Islet of Langerhans (tissue), 1 donor: Measurements from ENCODE around the gene AMOTL2.

Experiments used
- FAIRE-seq: peaks from one replicate; lab custom pipeline; 2011; peaks lifted over from hg19 to GRCh38; lab: Jason Lieb, UNC

Gene AMOTL2

DNA sequence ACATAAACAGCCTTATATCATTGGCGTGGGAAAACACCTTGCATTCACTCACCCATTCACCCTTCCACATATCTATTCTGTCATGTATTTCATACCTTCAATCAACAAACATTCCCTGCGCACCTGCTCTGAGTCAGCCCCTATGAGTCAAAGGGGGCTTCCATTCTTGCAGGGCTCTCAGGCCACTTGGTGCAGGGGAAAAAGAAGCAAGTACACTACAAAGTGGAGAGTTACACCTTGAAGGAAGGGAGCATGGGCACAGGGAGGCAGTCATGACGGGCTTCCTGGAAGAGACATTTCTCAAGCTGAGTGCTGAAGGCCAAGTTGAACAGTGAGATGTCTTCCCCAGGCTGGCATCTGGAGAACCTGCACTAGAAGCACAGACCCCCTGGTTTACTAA is 4.6 kb upstream of the AMOTL2 start:
- FAIRE-seq = no peak

DNA sequence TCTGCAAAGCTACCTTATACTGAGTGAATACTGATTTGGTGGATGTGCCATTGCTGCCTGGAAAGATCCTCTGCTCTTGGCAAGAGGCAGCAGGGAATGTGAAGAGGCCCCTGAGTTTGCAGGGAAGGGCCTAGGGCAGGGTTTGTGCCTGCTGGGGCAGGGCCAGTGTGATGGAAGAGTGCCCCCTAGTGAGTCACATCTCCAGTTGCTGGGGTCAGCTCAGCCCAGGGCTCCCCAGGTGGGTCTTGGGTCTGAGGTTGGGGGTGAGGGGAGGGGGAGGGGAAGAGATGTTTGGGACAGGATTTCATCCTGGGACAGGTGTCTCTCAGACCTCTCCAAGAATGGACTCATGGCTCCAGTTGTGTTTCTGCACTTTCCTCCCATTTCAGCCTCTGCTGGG is 4.1 kb upstream of the AMOTL2 start:
- FAIRE-seq = no peak

DNA sequence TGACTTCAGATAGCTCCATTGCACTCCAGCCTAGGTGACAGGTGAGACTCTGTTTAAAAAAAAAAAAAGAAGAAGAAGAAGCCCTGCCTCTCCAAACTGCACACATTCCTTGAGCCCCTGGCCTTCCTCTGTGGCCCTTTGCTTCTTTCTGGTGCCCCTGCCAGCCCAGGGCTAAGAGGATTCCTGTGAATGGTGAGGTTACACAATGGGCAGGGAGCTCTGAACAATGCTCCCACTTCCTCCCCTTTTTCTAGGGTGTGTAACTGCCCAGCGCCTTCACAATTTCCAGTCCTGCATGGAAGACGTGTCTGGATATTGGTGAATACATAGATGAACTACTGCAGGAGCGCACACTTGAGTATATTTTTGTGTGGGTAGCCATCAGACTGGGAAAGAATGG is 3.6 kb upstream of the AMOTL2 start:
- no peak for FAIRE-seq

DNA sequence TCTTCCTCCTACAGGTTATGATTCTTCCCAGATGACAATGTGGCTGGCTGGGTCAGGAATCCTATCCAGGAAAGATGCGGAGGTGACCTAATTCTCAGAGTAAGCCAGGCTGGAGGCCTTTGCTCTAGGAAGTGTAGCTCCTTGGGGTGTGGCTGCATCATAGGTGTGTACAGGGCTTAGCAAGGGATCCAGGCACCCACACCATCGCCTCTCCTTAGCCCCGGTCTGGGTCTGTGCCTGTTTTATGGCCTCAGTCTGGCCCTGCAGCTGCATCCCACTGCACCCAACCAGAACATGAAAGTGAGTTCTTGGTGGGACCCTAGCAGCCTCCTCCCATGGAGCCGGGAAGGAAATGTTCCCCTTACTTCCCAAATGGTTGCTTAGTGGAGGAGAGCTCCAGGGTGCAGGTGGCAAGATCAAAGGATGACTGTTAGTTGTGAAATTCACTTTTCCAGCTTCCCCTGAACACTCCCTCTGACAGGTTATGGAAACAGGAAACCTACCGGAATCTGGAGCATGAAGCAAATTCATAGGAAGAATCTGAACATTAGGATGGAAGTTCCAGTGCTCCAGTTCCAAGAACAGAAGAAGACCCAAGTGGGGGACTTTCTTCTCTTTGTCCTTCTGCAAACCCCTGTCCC is 2.7 kb upstream of the AMOTL2 start:
- no peak for FAIRE-seq

DNA sequence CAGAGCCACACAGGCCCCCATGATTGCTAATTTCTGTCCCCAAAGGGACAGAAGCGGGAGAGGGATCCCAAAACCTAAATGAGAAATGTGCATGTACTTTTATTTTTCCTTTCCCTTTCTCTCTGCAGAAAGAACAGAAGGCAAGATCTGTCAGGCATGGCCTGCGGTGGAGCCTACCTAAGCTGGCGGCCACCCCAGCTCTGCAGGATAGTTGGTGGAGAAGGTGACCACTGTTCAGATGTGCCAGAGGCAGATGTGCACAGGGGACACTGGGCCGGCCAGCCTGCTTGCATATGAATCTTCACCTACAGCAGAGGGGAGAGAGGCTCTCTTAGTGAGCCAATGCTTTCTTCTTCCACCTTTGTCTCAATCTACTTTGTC is 2.1 kb upstream of the AMOTL2 start:
- FAIRE-seq = no peak

DNA sequence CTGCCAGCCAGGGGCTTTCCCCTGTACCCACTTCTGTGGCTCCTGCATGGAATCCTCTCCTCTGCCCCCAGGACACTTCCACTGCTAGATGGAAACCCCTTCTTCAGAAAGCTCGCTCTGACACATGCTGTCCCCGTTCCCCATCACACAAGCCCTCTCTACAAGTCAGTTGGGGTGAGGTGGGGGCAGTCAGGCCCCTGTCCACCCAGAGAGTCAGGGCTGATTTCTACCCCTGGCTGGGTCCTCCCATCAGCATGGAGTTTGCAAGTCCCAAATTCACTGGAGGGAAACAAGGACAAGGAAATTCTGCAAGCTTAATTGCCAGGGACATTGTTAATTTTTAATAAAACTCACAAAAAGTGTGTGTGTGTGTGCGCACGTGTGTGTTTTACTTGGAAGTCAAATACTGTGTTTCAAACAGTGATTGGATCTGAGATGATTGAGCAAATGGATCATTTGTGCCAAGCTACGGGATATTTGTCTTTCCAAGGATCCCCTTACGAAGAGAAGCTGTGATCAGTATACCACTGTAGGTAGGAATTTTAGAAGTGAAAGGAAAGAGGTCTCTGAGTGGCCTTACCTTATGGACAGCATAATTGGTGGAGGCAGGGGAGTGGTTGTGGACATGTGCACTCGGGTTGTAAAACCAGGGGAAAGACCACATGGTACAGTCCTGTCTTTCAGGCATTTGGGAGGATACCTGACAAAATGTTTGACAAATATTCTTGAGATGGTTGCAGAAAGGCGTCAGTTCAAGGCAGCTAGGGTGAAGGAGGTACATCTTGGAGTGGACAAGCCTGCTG is 1.5 kb upstream of the AMOTL2 start:
- no peak for FAIRE-seq

DNA sequence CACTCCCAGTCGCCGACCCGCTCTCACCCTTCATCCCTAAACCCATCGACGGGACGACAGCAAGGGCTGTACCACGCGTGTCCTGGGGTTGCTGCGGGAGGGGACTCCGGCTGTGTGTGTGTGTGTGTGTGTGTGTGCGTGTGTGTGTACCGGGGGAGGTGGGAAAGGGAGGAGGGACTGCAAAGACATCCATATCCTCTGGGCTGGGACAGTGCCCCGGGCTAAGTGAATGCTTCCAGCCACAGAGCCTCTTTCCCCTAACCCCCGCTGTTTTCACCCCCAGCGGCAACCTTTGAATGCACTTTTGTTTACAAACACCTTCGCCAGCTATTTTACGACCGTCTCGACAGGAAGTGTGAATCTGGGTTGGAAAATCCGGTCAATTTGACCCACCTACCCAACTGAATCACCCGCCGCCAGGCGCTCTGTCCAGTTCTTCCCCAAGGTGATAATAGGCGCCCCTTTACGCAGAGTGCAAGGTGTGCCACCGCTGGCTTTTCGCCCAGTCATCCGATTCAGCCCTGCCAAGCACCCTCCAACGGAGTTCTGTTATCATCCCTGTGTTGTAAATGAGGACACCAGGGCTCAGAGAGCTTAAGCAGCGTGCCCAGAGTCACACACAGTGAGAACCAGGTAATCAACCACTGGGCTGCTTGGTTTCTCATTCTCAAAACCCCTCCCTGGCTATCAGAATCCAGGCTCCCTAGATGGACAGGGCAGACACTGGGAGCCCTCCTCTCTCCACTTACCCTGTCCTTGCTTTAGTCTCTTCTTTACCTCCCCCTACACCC is 739 bp upstream of the AMOTL2 start:
- no peak for FAIRE-seq

DNA sequence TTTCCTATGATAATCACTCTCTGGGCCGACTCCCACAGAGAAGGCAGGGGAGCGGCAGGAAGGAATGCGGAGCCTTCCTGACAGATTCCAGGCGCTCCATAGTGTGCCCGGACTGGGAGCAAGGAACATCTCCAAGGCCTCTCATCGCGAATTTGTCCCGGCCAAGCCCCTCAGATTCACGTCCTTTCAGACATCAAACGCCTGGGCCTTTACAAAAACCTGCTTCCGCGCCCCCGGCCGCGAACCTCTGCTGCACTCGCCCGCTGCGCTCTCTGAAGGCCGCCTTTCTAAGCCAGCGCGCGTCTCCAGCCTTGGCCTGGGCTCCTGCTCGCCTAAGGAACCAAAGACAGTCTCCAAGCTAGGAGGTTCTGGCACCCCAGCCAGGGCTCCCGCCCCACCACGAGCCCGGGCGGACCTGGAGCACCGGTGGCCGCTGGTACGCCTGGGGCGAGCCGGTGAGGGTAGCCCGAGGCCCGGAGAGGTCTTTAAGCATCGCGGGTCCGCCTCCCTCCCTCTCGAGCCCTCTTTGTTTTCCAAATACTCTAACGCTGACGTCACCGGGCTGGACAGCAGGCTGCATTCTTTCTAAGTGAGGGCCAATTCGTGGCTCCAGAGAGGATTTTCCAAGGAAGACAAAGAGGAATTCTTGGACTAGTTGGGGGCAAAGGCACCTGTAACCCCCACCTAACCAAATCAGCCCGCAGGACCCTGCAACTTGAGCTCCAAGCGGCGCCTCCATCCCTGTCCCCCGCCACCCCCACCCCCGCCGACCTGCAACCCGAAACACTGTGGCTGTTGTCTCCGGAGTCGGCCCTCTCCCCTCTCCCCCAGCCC is 759 bp downstream of the AMOTL2 start:
- no peak for FAIRE-seq

DNA sequence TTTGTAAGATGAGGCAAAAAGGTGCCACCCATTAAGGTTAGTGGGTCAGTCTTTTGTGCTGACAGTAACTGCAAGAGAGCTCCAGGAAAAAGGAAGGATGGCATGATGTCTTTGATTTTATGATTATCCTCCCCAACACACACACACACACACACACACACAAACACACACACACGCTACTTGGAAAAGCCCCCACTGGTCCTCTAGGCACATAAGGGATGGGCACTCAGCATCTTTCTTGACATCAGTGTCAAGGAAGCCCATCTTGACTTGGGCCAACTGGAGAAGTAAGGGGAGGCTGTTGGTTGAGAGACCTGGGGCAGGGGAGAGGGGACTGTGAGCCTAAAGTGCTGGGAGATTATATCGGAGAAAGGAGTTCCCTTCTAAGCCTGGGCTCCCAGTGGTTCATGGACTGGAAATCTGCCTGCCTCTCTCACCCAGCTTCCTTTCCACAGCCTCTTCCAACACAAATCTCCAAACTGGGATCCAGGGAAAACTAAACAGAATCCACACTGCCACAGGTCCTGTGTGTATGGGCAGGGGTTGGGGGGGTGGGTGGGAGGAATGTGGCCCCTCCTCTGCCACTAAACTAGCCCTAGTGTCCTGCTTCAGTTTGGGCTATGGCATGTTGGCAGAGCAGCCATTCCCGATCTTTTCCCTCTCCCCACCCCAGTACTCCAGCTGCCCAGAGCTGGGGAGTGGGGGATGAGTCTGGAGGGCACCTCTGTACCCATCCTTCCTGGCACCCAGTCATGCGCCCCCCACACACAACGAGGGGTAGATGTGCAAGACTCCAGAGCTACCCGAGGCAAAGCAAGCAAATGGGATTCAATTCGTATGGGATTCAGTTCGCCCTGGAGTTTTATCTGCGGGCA is 1.6 kb downstream of the AMOTL2 start:
- FAIRE-seq = no peak

DNA sequence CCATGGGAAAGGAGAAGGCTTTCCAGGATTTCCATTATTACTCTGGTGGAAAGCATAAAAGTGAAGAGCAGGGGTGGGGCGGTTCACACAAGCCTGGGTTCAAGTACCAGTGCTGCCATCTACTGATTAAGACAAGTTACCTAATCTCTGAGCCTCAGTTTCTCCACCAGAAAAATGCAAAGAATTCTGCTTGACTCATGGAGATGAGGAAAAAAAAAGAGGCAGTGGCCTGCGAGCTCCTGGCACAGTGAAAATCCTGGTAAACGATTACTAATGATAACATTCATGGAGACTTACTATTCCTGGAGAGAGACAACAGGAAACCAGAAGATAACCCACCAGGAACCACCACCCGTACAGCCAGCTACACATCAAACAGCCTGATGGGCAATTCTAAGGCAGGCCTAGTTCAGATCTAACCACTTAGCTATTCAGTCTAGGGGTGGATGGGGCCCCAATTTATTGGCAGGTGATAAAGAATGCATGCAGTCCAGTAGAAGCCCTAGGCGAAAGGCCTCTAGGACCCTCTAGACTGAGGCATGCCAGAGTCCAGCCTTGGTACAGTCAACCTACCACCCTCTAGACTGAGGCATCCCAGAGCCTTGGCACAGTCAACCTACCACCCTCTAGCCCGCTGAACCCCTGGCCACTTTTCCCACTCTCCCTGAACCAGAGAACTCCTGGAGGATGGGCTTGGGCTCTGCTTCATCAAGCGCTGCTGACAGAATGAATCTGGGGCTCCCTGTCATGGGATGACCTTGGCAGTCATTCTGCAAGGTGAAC is 2.5 kb downstream of the AMOTL2 start:
- FAIRE-seq = no peak

DNA sequence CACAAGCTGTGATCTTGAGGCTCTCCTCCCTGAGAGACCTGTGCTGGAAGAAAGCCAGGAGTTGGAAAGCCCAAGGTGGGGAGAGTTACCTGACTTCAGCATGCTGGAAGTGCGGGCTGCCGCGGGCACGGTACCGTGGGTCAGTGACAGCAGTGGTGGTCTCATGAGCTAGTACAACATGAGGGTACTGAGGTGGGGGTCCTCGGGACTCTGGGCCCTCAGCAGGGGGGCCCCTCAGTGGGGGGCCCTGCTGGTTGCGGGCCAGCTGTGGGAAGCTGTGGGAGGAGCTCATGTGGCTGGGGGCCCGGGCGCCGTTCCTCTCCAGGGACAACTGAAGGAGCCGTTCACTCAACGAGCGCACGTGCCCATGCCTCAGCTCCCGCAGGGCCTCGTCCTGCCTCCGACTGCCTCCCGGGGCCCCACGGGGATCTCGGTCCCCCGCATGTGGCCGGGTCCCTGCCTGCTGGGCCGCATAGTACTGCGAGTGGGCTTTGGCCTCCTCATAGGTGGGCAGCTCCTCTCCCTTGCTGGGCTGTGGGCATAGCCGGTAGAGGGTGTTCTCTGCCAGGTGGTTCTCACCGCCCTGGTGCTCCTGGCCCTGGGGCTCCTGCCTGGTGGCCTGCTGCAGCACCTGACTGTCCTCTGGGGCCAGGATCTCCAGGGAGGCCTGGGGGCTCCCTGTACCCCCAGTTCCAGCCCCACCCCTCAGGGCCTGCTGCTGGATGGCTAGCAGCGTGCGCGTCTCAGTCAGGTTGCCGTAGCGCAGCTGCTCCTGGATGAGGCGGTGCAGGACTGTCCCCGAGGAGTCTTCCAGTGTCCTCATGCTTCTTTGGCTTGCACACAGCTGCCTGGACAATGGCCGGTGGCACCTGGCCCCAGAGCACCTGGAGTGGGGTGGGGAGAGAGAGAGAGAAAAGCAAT is 3.4 kb downstream of the AMOTL2 start:
- no peak for FAIRE-seq

DNA sequence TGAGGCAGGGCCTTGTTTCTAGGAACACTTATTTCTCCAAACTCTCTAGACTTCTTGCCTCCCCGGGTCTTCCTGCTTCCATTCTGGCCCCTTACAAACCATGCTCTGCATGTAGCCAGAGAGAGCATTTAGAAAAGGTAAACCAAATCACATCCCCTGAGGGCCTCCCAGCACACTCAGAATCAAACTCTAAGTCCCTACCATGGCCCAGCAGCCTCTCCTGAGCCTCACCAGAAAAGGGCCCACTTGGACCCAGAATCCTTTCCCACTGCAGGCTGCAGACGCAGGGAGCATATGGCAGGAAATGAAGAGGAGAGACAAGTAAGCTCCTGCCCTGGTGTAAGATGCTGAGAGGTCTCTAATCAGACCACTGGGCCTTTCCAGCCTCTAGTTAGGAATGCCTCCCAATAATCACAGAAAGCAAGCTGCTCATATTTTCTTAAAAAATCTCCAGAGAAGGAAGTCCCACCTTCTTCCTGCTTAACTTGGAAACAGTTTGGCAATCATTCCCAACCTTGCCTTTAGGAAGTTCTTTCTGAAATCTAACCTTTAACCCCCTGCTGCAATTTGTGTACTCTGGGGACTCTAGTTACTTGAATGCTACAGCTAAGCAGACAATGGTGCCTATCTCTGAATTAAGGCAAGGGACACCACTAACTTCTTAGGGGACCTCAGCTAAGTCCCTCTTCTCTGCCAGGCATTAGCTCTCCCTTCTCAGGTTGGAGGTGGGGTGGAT is 4.2 kb downstream of the AMOTL2 start:
- no peak for FAIRE-seq

DNA sequence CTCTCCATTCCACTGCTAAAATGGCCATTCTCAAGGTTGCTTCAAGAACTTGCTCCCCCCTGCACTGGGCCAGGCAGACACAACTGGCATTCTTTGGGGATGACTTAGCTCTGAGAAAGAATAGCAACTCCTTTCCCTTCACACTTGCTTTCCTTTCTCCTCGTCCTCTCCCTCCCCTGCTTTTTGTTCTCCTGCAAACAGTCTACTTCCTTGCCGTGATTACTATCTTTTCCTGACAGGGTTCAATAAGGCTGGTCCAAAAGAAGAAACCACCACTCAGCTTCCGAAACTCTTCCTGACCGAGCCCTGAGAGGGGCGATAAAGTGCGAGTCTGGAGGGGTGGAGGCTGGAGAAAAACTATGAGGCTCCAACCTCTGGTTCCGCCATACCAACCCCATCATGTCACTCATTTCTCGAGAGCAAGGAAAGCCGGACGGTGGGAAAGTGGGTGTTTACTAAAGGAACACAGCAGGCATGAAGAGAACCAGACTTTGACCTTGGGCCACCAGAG is 5.0 kb downstream of the AMOTL2 start:
- no peak for FAIRE-seq

DNA sequence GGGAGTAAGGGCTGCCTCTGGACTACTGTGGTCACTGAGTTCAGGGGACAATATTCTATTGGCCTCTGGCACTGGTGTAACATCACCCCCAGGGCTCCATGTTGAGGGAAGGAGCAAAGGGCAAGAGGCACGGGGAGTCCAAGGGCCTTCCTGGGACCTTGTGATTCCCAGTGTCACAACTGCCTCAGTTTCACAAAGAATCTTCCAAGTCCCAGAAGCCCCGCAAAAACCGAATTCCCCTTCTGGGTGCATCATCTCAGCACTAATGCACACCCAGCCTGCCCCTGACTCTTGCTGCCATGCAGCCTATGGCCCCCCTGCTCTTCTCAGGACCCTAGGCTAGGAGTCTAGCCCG is 5.5 kb downstream of the AMOTL2 start:
- FAIRE-seq = no peak

DNA sequence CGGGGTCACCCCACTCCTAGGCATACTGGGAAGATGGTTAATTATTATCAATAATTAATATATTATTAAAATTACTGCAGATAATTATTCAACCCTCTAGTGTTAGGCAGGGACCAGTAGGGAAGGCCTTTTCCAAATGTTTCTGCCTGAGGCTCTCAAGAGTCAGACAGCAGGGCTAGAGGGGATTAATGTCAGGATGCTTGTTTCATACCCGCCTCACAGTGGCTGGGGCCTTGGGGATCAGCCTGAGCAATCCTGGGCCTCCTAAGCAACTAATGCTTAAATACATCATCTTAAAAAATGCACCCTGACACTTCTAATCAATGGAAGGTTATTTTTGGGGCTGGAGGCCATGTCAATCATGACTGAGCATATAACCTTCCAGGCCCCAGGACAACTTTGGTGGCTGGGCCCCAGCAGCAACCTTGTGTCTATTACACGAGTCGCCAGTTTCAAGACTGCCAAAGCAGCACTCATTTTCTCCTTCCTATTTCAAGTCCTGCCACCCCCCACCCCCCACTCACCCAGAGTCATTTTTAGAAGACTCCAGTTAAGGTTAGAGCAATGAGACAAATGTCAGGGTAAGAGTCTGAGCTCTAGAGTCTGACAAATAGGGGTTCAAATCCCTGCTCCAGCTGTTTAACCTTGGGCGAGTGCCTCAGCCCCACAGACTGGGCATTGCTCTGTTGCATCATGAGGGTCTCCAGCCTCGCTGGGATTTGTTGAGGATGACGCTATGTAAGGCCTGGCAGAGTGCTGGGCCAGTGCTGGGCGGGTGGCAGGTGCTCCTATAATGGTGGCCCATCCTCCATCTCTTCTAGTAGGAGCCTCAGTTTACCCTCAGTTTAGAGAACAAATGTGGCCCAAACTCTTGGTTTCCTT is 6.1 kb downstream of the AMOTL2 start:
- no peak for FAIRE-seq

DNA sequence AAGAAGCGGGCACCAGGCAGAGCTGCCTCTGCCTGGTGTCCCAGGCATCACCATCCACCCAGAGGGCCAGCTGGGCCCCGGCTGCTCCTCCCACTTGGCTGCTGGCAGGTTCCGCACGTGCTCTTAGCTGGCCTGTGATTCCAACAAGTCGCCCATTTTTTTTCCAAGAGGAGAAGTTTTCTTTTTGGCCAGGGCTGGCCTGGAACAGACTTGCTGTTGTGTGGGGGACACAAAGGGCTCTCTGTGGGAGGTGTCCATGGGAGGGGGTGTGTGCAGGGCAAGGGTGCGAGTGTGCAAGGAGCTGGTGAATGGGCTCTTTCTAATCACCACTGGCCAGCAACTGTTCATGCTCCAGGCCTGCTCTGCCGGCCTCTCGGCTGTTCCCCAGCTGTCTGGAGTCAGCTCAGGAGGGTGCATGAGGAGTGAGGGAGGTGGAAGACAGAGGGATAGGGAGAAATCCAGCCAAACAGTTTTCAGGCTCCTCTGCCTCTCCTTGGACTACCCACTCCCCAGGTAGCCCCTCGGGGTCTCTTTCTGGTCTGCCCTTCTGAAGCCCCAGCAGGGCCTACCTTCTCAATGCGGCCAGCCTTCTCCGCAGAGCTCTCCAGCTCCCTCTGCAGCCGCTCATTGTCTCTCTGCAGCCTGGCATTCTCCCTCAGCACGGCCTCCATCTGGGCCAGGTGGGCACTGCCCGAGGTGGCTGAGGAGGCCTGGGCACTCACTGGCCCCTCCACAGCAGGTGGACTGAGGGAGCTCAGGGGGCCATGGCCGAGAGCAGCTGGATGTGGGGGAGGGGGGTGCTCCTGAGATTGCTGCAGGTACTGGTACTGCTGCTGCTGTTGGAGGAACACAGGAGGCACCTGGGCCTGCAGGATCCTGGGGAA is 7.1 kb downstream of the AMOTL2 start:
- FAIRE-seq = no peak
